ENCODE results near the gene USP17L26.
"Not testable (repeated sequence)": the region's sequence is repeated elsewhere in the genome, so short reads cannot be mapped to it uniquely, and the experiment has no call there.

DNA sequence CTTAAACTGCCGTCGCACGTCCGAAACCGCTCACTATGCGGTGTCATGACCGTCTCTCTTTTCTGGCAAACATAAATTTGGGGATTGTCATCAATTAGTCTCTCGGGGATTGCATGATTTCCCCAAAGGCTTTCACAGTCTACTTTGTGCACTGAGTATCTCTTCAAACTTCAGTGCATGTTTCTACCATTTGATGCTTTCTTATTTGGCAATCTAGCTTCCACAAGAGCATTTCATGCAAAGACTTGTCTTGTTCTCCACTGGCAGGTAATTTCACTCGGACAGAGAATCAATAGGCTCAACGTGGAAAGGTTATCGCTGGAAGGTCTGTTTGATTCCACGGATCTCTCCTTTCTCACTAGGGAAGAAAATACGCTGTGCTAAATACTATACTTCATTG is 10.3 kb upstream of the USP17L26 start:
- TF ChIP-seq, protein P1, sequence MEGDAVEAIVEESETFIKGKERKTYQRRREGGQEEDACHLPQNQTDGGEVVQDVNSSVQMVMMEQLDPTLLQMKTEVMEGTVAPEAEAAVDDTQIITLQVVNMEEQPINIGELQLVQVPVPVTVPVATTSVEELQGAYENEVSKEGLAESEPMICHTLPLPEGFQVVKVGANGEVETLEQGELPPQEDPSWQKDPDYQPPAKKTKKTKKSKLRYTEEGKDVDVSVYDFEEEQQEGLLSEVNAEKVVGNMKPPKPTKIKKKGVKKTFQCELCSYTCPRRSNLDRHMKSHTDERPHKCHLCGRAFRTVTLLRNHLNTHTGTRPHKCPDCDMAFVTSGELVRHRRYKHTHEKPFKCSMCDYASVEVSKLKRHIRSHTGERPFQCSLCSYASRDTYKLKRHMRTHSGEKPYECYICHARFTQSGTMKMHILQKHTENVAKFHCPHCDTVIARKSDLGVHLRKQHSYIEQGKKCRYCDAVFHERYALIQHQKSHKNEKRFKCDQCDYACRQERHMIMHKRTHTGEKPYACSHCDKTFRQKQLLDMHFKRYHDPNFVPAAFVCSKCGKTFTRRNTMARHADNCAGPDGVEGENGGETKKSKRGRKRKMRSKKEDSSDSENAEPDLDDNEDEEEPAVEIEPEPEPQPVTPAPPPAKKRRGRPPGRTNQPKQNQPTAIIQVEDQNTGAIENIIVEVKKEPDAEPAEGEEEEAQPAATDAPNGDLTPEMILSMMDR (conservative IDR thresholded peaks at IDR 0.05 in 1 of 2, IDR thresholded peaks at IDR 0.05 in 1 of 2; ENCODE audit: extremely low read depth in 1 of 2, insufficient read depth in 1 of 2, low read depth in 1 of 2, low read length in 2 of 2) = not testable (repeated sequence)
- not testable (repeated sequence) for TF ChIP-seq EZH2 (IDR thresholded peaks at IDR 0.05; ENCODE audit: borderline replicate concordance, low read length)

All from mammary epithelial cell (primary cell).